ENCODE data around the gene ARHGAP26.

Gene ARHGAP26

GRCh38 chr5:143151056-143151700 is 381.0 kb downstream of the ARHGAP26 start:
- DNase-seq: no peak

- DNase-seq: no peak
These were observed 382.3 kb downstream of the ARHGAP26 start for GRCh38 chr5:143152445-143152844.

- no peak for DNase-seq
These were observed 383.3 kb downstream of the ARHGAP26 start for GRCh38 chr5:143153332-143154119.

- no peak for DNase-seq
These were observed 384.6 kb downstream of the ARHGAP26 start for GRCh38 chr5:143154510-143155370.

- no peak for DNase-seq
These were observed 385.3 kb downstream of the ARHGAP26 start for GRCh38 chr5:143155455-143155854.

GRCh38 chr5:143156086-143156485 is 385.9 kb downstream of the ARHGAP26 start:
- DNase-seq: no peak

- no peak for DNase-seq
These were observed 386.4 kb downstream of the ARHGAP26 start for GRCh38 chr5:143156572-143156971.

- DNase-seq: no peak
These were observed 388.9 kb downstream of the ARHGAP26 start for GRCh38 chr5:143159031-143159430.

GRCh38 chr5:143161885-143162540 is 391.8 kb downstream of the ARHGAP26 start:
- no peak for DNase-seq

- no peak for DNase-seq
These were observed 392.6 kb downstream of the ARHGAP26 start for GRCh38 chr5:143162810-143163209.

GRCh38 chr5:143164557-143164956 is 394.4 kb downstream of the ARHGAP26 start:
- DNase-seq: no peak

- DNase-seq: no peak
These were observed 395.1 kb downstream of the ARHGAP26 start for GRCh38 chr5:143165049-143165880.

GRCh38 chr5:143166090-143166489 is 395.9 kb downstream of the ARHGAP26 start:
- no peak for DNase-seq

- DNase-seq: no peak
These were observed 396.7 kb downstream of the ARHGAP26 start for GRCh38 chr5:143166661-143167420.

- DNase-seq: no peak
These were observed 398.1 kb downstream of the ARHGAP26 start for GRCh38 chr5:143168171-143168741.

GRCh38 chr5:143168921-143169810 is 399.0 kb downstream of the ARHGAP26 start:
- DNase-seq: no peak

- DNase-seq: no peak
These were observed 399.9 kb downstream of the ARHGAP26 start for GRCh38 chr5:143170104-143170503.

- no peak for DNase-seq
These were observed 400.8 kb downstream of the ARHGAP26 start for GRCh38 chr5:143170977-143171376.

- no peak for DNase-seq
These were observed 402.6 kb downstream of the ARHGAP26 start for GRCh38 chr5:143172739-143173138.
